Measurements from ENCODE around the gene RNF34. TPM values are rescaled to one million over a fixed set of nuclear protein-coding genes. Genes with fewer than 3 reads are reported as not detected.
A peak's percentile ranks its signal among the peaks of the same experiment; 100 is the strongest.

RNF34 gene
- total and polyA plus RNA-seq, 2 of the 13 experiments (the other 11 are each of a cell fraction or from before 2014, with no cell fraction given): 36.8 to 53.2 TPM

GRCh38 chr12:121351820-121352681 lies 47.9 kb upstream of the RNF34 start, which contains the start of gene ANAPC5 (continued):
- TF ChIP-seq HNF1A (IDR thresholded peaks at IDR 0.05; ENCODE audit: low read depth) (0 out of 2 replicates have a peak, but pooled peaks have one; percentile 44), HNF1A (CRISPR knock-in tag; IDR thresholded peaks at IDR 0.05; ENCODE audit: borderline replicate concordance) (peak; percentile 47; the same call in 1 of the 2 replicates), ZNF580 (CRISPR knock-in tag; IDR thresholded peaks at IDR 0.05; ENCODE audit: borderline replicate concordance, low read depth) (no peak; the same call in 1 of the 2 replicates), ZNF547 (CRISPR knock-in tag; IDR thresholded peaks at IDR 0.05) (no peak; the same call in none of the 2 replicates), ZNF7 (CRISPR knock-in tag; IDR thresholded peaks at IDR 0.05) (0 out of 2 replicates have a peak, but pooled peaks have one; percentile 27), ZNF354B (CRISPR knock-in tag; IDR thresholded peaks at IDR 0.05) (no peak), ZNF550 (CRISPR knock-in tag; IDR thresholded peaks at IDR 0.05; ENCODE audit: borderline replicate concordance) (peak; percentile 73; the same call in 1 of the 2 replicates), HNRNPUL1 (IDR thresholded peaks at IDR 0.05; ENCODE audit: low read depth, low read length) (no peak), SKI (IDR thresholded peaks at IDR 0.05; ENCODE audit: partially characterized antibody) (no peak), KMT2B (CRISPR knock-in tag; IDR thresholded peaks at IDR 0.05) (peak; percentile 96), ELF3 (CRISPR knock-in tag; IDR thresholded peaks at IDR 0.05) (peak; percentile 89), FOSL2 (CRISPR knock-in tag; IDR thresholded peaks at IDR 0.05) (peak; percentile 36), POLR2G (IDR thresholded peaks at IDR 0.05; ENCODE audit: low read depth, low read length) (peak; percentile 95), PITX1 (CRISPR knock-in tag; IDR thresholded peaks at IDR 0.05) (peak; percentile 85), EEA1 (CRISPR knock-in tag; IDR thresholded peaks at IDR 0.05; ENCODE audit: borderline replicate concordance) (0 out of 2 replicates have a peak, but pooled peaks have one; percentile 38), JUND (CRISPR knock-in tag; IDR thresholded peaks at IDR 0.05) (peak; percentile 53), ZFAT (CRISPR knock-in tag; conservative IDR thresholded peaks at IDR 0.05) (no peak), JUNB (CRISPR knock-in tag; IDR thresholded peaks at IDR 0.05; ENCODE audit: borderline replicate concordance) (no peak), ZNF652 (CRISPR knock-in tag; IDR thresholded peaks at IDR 0.05; ENCODE audit: borderline replicate concordance, low read depth) (no peak; the same call in 1 of the 2 replicates), ZNF710 (CRISPR knock-in tag; IDR thresholded peaks at IDR 0.05; ENCODE audit: borderline replicate concordance) (0 out of 2 replicates have a peak, but pooled peaks have one; percentile 46), KDM6A (CRISPR knock-in tag; IDR thresholded peaks at IDR 0.05; ENCODE audit: low read depth) (no peak), CHD2 (IDR thresholded peaks at IDR 0.05; ENCODE audit: low read depth, low read length) (peak; percentile 85; the same call in 1 of the 2 replicates)
